PC-9 (cell line): ENCODE data around the gene RINL.

Experiments used
- CTCF ChIP-seq: fragments of 200-600 bp; sonication (generic); conservative IDR thresholded peaks from 2 replicates; pipeline ENCODE4 v1.6.1; 2017; ENCODE audit warnings: mixed run types, antibody characterized with exemption, mild to moderate bottlenecking, moderate library complexity
- EZH2 ChIP-seq: fragments of 200-600 bp; sonication (generic); IDR thresholded peaks from 2 replicates; pipeline ENCODE4 v1.8.0; 2017; ENCODE audit warnings: antibody characterized with exemption, low read depth

GRCh38 chr19:38892841-38893240, 14.8 kb upstream of the RINL start:
- TF ChIP-seq CTCF (no peak), EZH2 (no peak)
